T47D (cell line): ENCODE measurements around the gene BRINP1.
"Not testable (repeated sequence)": the region's sequence is repeated elsewhere in the genome, so short reads cannot be mapped to it uniquely, and the experiment has no call there.

Experiments used
- DNase-seq, 2 experiments: peaks; one replicate each; pipeline versions ENCODE4 v3.0.0 to v3.0.0-alpha.2; 2011 to 2012; ENCODE audit warnings: low read depth in 1 of 2, low spot score in 1 of 2
- JUND ChIP-seq: IDR thresholded peaks from 2 replicates; pipeline ENCODE4 v1.6.1; 2012; ENCODE audit warnings: low read depth
- in situ Hi-C: cut with HindIII; loops from 2 replicates; pipeline ENCODE4 v1.10.0; 2016; ENCODE audit warnings: low sequenced_read_pairs, low pct_unique_long_range_greater_than_20kb

BRINP1 gene

DNA sequence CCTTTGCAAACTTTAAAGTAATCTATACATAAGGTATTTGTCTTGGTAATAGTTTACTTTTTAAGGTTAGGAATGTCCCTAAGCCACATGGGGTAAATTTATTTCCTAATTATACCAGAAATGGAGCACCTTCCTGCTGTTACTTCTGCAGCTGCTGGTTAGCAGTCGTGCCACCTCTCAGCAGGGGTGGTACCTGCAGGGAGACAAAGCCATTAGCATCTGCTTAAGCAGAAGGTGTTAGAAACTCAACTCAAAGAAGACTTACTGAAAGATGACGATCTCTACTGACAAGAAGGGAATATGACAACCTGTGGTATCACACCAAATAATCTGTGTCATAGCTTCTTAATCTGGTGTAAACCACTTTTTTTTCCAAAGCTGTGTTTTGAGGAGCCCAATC is 173.7 kb downstream of the BRINP1 start:
- in situ Hi-C loops = no loop called here
- no peak for DNase-seq
- no peak for TF ChIP-seq JUND

DNA sequence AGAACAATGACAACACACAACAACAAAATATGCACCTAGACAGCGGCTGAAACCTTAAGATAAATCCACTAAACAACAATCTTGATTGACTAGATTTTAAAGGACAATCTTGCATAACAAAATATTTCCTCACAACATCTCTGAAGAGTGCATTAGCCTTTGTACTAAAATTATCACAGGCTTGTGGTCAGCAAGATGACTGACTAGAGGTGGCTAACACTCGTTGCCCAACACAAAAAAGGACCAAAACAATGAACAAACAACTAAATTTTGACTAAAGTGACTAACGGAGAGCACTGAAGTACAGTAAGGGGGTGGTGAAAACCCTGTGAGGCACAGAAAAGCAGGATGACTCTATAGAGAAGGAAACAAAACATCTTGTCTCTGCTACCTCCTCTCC is 183.9 kb downstream of the BRINP1 start:
- DNase-seq = no peak
- TF ChIP-seq JUND = no peak
- in situ Hi-C loops = no loop called here

DNA sequence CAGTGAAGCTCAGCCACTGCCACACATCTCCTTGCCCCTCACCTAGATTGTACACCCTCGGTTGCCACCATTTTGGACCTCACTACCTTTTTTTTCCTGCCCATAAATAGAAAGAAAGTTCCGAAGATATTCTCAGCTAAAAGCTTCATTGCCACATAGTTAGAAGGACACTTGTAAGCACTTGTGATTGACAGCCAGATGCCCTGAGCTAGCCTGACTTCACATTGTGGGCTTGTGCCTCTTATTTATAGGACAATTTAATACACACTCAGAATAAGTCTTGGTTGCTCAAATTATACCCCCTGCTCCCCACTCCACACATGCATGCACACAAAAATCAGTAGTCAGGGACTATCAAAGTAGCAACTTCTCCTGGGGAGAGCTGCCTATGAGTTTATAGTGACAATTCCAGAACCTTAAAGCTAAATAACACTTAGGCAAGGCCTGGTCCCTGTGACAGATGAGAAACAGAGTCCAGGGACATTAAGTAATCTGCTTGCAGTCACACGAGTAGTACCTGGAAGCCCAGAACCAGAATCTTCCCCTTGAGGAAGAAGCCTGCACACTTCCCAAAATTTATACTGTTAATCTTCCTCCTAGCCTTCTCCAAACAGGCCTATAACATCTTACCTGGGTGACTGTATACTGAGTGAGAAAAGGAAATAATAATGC is 184.8 kb downstream of the BRINP1 start:
- no peak for TF ChIP-seq JUND
- in situ Hi-C loops = no loop called here
- no peak for DNase-seq

DNA sequence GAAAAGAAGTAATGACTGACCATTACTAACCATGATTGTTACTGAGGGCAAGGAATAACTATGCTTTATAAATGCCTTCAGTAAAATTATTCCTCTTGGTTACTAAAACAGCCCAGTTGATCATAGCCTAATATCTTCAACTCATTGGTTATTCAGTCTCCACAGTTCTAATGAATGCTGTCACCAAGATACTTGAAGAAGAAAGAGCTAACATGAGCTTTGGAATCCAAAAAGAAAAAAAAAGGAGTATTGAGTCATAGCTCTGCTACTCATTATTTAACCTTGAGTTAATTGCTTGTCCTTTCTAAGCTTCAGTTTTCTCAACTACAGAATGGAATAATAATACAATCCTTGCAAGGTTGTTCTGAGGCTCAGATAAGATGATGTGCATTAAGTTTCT is 187.7 kb downstream of the BRINP1 start:
- TF ChIP-seq JUND = no peak
- no peak for DNase-seq
- in situ Hi-C loops = no loop called here

DNA sequence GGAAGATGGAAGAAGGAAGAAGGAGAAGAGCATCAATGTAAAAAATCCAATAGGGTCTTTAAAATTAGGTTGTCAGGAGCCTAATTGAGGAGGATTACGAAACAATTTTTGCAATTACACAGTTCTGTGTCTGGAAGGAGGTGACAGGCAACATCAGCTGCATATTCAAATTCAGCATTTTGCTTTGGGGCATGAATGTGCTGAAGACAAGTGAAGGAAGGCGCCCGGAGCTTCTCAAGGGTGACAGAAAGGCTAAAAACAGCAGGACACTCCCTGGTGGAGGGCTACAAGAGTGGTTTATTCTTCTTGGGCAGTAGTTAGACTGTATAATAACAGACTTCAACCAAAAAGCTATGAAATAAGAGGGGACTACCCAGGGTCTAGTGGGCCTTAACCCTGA is 188.3 kb downstream of the BRINP1 start:
- in situ Hi-C loops = no loop called here
- no peak for DNase-seq
- no peak for TF ChIP-seq JUND

DNA sequence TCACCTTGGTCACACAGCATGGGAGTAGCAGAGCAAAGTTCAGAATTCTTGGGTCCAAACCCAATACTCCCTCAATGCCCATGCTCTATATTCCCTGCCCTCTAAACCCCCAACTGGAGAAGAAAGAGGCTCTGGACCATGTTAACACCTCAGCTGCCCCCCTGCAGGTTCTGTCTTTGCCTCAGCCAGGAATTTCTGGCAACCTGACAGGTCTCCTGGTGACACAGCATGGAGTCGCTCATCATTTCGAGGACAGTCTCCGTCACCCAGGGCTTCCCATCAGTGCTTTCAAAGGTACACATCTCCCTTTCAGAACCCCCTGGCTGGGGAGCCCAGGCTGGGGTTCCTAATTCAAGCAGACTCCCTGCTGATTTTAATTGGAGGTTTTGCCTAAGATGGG is 189.5 kb downstream of the BRINP1 start:
- TF ChIP-seq JUND = no peak

DNA sequence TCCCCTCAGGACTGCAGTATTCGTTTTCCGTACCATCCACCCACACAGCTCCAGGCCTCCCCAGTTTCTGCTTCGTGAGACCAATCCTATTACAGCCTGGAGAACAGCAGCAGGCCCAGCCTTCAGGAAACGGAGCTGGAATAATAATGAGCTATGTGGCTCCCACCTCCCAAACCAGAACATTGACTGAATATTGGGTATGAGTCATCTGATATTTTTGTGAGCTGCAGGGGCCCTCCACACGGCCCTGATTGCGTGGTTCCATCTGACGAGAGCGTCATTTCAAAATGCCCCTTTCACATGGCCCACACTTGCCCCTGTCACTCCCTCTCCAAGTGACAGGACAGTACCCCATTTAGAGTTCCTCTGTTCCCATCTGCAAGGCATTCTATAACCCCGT is 192.0 kb downstream of the BRINP1 start:
- in situ Hi-C loops = no loop called here
- no peak for TF ChIP-seq JUND
- DNase-seq = no peak

More for the DNA sequence above, 189.5 kb downstream of the BRINP1 start:
- in situ Hi-C loops = no loop called here
- DNase-seq = no peak

DNA sequence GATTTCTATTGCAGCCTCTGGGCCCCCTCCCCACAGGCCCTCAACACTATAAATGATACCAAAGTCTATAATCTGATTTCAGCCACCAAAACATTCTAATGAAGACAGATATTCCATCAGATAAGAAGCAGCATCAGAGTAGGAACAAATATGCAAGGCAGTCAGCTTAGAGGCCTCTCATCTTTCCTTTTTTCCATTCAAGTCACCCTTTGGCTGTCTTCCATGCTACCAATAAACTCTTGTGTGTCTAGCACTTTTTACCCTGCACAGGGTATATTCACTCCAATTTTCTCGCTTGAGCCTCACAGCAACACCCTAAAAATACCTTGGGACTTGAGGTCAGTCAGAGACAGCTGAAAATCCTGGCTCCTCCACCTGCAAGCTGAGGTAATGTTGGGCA is 193.7 kb downstream of the BRINP1 start:
- TF ChIP-seq JUND = no peak
- in situ Hi-C loops = no loop called here
- no peak for DNase-seq

DNA sequence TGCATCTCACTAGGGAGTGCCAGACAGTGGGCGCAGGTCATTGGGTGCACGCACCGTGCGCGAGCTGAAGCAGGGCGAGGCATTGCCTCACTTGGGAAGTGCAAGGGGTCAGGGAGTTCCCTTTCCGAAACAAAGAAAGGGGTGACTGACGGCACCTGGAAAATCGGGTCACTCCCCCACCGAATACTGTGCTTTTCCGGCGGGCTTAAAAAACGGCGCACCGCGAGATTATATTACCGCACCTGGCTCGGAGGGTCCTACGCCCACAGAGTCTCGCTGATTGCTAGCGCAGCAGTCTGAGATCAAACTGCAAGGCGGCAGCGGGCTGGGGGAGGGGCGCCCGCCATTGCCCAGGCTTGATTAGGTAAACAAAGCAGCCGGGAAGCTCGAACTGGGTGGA is 200.0 kb downstream of the BRINP1 start:
- in situ Hi-C loops, DNase-seq: not testable (repeated sequence)

DNA sequence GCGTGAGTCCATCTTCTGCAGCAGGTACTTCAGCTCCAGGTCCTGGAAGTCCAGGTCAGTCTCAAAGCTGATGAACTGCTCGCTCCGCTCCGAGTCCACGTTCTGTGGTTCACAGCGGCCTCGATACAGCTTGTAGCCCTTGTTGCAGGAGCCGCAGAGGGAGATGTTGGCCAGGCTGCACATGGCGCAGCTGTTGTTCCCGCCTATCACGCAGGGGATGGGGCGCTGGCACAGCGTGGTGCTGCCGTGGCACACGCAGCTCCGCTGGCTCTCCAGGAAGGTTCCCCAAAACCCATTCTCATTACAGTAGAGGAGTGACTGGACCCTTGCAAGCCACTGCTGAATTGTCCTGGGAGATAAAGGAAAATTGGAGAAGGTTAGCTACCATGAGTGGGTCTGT is 201.4 kb downstream of the BRINP1 start:
- in situ Hi-C loops = no loop called here
- DNase-seq = no peak
- no peak for TF ChIP-seq JUND

DNA sequence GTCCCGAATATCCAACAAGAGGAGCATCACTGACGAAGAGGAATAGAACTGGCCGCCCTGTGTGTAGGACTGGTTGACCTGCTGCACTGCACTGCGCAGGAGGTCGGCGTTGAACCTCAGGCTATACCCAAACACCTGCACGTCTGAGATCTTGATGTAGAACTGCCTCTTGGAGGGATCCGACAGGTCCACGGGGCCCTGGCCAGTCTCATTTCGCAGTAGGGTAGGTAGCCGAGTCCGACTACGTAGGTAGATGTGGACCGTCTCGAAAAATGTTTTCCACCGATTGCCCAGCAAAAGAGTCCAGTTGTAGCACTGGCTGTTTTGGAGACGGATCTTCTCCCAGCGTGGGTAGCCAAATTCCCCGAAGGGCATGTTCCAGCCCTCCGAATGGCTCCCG is 202.0 kb downstream of the BRINP1 start:
- DNase-seq = no peak
- in situ Hi-C loops = no loop called here
- no peak for TF ChIP-seq JUND

DNA sequence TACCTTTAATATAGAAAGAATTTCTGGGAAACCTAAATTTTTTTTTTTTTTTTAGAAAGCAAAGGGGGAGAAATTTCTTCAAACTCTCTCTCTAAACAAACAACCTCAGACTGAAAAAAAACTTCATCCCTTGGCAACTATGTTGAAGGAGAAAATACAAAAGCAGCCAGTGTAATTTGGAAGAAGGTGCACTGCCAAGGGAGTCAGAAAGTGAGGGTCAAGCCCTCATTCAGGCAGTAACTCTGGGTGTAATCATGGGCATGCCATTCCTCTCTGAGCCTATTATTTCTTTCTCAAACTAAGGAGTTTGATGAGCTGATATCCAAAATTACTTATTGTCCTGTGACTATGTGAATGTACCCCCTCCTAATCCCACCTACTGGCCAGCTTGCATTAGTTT is 203.1 kb downstream of the BRINP1 start:
- no peak for DNase-seq
- in situ Hi-C loops = no loop called here
- TF ChIP-seq JUND = no peak

DNA sequence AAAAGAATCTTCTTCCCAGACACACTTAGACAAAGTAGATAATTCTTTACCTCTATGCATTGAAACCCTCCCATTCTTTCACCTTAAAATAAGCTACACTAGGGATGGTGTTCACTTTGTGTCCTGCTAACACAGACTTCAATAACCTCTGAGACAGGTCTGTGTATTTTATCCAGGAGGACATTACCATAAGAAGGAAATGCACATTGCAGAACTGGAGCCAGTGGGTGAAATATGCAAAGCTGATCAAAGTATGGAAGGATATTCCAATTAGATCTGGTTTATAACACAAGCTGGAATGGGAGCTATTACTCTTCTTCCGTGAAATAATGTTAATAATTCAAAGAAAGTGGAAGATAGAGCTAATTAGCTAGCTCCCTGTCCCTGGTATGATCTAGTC is 204.1 kb downstream of the BRINP1 start:
- no peak for DNase-seq
- no peak for TF ChIP-seq JUND
- in situ Hi-C loops = no loop called here

DNA sequence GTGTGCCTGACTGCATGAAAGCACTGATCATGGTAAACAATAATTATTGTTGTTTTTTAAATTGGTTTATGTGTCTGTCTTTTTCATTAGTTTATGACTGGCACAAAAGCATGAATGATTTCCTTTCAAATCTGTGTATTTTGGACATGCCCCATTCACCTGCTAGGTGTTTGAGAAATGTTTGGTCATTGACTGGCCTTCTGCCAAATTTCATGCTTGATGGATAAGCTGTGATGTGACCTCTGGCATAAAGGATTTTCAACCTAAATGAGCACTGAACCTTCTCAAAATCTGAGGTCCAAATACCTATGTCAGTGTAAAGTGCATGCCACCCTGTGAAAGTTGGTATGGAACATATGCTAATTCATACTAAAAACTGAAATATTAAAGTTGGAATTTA is 204.5 kb downstream of the BRINP1 start:
- no peak for DNase-seq
- in situ Hi-C loops = no loop called here
- no peak for TF ChIP-seq JUND
